GM18507 (cell line): ENCODE measurements around the gene C4orf50.
"Not testable (repeated sequence)": the region's sequence is repeated elsewhere in the genome, so short reads cannot be mapped to it uniquely, and the experiment has no call there.

Source experiments
- DNase-seq: peaks from one replicate; pipeline ENCODE4 v3.0.0; 2011; ENCODE audit warnings: low read depth; ENCODE audit not compliant: insufficient read length; ENCODE audit errors: extremely low spot score
- FAIRE-seq: peaks from 2 replicates; lab custom pipeline; 2011; peaks lifted over from hg19 to GRCh38; lab: Jason Lieb, UNC

C4orf50 gene

DNA sequence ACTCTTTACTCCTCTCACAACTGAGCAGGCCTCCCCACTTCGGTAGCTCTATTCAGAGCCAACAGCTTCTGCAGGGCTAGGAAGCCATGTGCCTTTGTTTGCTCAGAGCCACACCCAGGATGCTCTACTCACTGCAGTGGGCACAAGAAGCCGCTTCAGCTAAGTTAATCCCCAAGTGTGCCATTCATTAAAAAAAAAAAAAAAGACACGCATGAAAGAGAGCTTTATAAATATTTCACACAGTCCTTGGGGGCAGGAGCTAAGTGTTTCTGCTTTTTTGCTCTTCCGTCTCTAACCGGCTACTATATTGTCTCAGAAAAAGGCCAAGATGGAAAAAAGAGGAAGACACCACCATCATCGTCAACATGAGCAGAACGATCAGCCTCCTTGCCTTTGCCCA is 133.4 kb downstream of the C4orf50 start:
- DNase-seq (no peak), FAIRE-seq (no peak)

GRCh38 chr4:5883916-5884315 is 134.3 kb downstream of the C4orf50 start:
- FAIRE-seq: no peak
- DNase-seq: no peak

DNA sequence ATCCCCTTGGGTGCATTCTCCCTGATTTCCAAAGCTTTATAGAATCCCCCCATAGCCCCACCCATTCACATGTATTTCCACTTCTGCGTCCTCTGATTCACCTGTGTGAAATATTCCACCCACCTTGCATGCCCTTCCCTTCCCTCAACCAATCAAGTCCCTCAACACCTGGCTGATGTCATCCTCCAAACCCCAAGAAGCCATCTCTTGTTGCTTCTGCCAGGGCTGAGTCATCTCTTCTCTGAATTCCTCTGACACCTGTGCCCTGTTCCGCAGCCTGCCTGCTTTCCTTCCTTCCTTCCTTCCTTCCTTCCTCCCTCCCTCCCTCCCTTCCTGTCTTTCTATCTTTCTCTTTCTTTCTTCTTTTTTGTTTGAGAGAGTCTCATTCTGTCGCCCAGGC is 135.3 kb downstream of the C4orf50 start:
- DNase-seq: no peak
- FAIRE-seq: no peak

DNA sequence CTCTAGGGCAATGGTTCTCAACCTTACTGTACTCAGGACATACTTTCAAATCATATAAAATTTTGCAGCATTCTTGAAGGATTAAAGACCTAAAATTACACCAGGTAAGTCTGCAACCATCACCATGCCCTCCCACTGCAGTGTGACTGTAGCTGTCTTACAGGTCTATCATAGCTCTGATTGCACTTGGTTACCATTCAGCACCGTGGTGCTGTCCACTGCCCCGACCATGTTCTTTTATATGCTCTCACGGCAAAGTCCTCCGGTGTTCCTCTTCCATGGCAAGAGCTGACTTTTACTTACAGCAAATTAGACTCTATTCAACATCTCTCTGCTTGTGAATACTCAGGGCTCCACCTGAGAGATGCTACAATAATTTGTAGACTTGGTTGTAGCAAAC is 136.9 kb downstream of the C4orf50 start:
- no peak for FAIRE-seq

GRCh38 chr4:5878359-5878758 is 139.9 kb downstream of the C4orf50 start:
- no peak for DNase-seq
- no peak for FAIRE-seq

More for the DNA sequence above, 136.9 kb downstream of the C4orf50 start:
- DNase-seq: no peak

DNA sequence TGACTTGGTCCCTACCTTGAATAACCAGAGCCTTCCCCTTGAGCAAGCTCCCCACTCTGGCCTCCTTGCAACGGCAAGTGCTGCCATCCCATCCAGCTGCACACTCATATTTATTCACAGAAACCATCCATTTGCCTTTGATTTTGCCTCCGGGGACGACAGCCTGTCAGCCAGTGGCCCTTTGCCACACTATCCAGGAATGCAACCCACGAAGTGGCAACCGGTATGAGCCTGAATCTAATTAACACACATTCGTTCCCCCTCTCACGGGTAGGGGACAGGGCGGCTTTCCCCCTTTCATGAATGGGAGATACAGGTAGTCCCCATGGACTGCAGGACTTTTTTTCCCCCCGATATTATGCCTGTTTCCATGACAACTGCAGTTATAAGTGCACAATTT is 140.8 kb downstream of the C4orf50 start:
- DNase-seq (no peak), FAIRE-seq (no peak)

DNA sequence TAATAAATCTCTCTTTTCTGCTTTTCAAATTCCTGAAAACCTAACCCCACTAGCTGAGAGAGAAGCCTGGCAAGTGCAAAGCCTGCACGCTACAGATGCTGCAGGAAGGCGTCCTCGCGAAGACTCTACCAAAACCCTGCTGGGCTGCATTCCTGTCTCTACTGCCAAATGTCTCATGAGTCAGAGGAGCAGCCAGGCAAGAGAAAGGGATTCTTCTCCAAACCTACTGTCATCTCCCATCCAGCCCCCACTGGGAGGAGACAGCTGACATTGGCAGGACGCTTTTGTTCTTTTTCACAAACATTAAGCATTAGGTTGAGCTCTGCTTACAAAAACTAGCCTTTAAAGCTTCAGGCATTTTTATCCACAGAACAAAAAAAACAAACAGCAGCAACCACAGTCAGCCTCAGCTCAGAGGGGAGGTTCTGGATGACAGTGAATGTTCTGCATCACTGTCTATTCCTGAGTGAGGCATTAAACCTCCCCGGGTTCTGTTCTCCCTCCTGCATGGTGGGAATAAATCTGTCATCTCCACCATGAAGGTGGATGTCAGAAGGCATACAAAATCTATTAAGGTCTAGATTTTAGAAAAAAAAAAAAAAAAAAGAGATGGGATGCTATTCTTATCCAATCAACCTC is 143.3 kb downstream of the C4orf50 start:
- FAIRE-seq: no peak
- DNase-seq: no peak

GRCh38 chr4:5870701-5871100 is 147.5 kb downstream of the C4orf50 start:
- no peak for FAIRE-seq
- DNase-seq: no peak

GRCh38 chr4:5869966-5870619 is 148.1 kb downstream of the C4orf50 start:
- FAIRE-seq (no peak), DNase-seq (no peak)

GRCh38 chr4:5867866-5868265 is 150.4 kb downstream of the C4orf50 start:
- DNase-seq (no peak), FAIRE-seq (no peak)

DNA sequence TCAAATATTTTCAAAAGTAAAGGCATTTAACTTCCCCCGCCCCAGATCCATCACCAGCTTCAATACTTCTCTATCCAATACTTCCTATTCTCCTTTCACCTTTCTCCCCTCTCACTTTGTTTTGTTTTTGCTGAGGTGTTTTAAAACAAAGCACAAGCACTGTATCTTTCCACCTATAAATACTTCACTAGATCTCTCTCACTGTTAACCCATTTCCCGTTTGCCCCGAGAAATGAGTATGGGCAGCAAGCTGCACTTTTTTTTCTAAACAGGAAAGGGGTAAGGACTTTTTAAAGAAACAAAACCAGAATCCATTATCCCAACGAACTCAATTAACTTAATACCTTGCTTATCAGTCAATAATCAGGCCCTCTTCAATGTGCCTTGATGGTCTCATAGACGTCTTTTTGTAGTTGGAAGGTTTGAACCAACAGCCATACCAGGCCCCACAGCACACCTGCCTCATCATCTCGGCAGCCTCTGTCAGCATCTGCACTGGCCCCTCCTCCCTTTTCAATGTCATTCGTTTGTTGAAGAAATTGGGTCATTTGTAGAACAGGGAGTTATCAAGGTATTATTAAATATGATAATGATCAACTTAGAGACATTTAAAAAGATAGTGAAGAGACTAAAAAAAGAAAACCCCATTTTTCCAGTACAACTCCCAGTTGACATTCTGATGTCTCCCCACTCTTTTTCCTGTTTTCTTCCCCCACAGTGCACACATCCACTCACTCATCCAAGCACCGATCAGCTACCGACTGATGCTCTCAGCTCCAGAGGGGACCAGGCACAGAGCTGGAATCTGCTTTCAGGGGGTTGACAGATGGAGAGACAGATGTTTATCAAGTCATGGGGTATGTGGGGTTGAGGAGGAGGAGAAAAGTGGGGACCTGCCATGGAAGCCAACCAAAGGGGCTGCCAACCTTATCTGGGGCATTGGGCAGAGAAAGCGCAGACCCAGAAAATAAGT is 151.1 kb downstream of the C4orf50 start:
- DNase-seq: no peak
- FAIRE-seq: no peak

DNA sequence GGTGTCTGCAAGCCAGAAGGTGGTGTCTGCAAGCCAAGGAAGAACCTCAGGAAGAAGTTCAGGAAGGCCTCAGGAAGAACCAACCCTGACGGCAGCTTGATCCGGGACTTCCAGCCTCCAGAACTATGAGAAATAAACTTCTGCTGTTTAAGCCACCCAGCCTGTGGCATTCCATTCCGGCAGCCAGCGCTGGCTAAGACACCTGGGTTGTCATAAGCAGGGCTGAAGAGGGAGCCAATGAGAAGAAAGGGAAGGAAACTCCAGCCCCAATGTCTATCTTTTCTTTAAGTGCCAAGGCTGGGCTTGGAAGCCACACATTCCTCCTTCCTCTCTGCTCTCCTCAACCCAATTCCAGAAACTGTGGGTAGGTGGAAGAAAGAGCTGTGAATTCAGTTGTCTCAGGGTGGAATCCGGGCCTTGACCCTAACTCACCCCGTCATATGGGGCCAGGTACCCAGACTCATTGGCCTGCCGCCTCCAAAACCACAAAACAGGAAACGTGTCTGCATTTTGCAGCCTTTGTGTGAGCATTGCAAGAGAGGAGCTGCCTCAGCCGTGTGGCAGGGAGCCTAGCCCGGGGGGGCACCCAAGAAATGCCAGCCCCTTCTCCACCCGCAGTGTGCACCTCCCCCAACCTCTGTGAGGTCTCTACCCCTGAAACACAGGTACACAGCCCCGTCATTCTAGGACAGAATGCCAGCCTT is 152.2 kb downstream of the C4orf50 start:
- FAIRE-seq: no peak

DNA sequence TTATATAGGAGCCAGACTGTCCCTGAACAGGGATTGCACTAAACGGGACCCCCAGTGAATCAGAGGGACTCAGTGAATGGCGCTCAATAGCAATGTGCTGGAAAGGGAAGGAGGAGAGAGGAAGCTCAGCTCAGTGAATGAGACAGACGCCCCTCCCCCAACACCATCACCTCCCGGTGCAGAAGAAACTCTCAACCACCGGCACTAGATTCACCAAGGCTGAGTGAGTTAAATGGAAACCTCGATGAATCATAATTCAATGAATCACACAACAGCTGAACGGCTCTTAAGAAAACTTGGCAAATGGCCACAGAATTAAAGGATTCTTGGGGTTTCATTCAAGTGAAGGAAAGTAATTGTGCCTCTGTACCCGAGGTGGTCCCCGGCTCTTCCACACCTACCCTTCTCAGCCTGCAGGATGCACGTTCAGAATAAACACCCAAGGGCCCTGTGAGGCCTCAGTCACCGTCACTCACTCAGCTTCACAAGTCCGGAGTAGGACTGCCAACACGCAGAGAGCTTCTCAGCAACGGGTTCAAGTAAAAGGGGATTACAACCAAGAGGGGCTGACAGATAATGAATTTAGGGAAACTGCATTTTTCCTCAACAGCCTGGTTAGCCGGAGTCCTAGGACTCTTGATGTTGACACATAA is 154.6 kb downstream of the C4orf50 start:
- DNase-seq (no peak), FAIRE-seq (no peak)

More for the DNA sequence above, 152.2 kb downstream of the C4orf50 start:
- DNase-seq: no peak

DNA sequence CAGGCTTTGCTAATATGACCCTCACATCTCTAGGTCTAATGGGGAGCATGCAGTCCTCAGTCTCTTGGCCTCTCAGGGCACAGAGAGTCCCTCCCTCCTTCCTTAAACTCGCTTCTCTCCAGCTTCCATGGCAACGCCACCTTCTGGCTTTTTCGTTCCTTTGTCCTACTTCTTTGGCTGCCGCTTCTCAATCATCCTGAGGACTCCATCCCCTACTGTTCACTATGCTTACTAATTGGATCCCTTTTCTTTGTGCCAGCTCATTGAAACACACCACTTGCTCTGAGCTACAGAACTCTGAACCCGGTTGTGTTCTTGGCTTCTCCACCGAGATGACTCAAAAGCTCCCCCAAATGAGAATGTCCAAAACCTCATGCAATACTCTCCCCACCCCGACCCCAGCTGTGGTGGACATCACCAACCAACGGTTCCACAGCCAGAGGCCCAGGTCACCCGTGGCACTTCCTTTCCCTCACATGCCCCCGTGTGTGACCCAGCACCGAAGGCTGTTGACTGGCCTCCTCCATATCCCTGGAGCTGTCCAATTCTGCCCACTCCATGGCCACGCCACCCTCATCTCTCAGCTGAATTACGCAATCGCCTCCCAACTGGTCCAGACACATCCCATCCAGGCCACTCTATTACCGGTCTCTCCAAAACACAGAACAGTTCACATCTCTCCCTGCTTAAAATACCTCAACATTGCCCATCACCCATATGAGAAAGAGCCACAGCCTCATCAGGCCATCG is 160.0 kb downstream of the C4orf50 start:
- DNase-seq: no peak
- FAIRE-seq: no peak

DNA sequence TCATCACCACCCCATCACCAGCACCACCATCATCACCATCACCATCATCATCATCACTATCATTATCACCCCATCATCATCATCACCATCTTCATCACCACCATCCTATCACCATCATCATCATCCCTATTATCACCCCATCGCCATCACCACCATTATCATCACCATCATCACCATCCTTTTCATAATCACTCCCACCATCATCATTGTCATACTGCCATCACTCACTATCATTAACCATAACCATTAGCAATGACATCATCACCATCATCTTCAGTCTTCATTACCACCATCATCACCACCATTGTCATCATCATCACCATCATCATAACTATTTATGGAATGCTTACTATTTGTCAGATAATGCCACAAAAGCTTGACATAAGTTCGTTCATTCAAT is 161.0 kb downstream of the C4orf50 start:
- no peak for FAIRE-seq
- DNase-seq: no peak

GRCh38 chr4:5856362-5856761 is 161.9 kb downstream of the C4orf50 start:
- FAIRE-seq, DNase-seq: not testable (repeated sequence)

DNA sequence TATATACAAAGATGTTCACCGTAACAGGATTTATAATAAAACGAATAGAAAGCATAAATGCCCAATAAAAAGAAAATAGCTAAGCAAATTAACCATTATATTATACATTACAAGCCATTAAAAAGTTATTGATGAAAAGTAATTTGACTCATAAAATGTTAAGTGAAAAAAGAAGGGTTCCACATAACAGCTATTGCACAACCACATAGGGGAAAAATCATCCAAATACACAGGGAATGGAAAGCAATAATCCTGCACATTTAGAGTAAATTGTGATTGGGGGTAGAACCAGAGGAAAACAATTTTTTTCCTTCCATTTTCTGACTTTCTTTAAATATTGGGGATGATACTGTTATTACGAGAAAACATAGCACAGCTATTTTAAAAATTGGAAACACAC is 163.3 kb downstream of the C4orf50 start:
- DNase-seq (no peak), FAIRE-seq (no peak)

DNA sequence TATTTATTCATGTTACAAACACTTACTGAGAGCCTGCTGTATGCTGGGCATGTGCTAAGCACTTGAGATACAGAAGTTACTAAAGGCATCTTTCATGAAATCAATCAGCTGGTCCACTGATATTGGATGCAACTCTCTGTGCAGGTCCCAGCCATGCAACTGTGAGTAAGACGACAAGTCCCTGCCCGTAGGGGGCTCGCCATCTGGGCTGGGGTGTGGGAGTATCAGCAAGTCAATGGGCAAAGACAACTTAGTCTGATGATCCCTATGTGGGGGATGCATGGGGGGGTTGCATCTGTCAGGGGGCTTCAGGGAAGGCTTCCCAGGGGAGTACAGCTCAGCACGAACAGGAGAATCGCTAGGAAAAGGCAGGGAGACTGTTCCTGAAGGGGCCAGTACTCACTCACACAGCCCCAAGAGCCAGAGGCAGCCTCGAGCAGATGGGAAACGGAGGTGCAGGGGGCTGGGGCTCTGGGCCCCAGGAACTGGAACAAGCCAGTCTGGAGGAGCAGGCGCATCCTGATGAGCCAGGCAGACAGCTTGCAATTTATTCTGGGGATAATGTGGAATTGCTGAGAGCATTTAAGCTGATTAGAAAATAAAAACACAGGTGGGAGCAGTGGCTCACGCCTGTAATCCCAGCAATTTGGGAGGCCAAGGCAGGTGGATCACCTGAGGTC is 165.6 kb downstream of the C4orf50 start:
- DNase-seq (no peak), FAIRE-seq (no peak)
